Endothelial cell (in vitro differentiated cells): ENCODE measurements around the gene HSDL2. TPM values are rescaled to one million over a fixed set of nuclear protein-coding genes. Genes with fewer than 3 reads are reported as not detected.

Source experiments
- DNase-seq: peaks from one replicate; pipeline ENCODE4 v3.0.0; 2021; ENCODE audit warnings: low spot score
- H3K27ac Mint-ChIP-seq: one replicate; pipeline ENCODE4 v1.8.0; 2021; ENCODE audit warnings: mixed read lengths, inconsistent platforms; ENCODE audit not compliant: unreplicated experiment
- H3K27me3 Mint-ChIP-seq: one replicate; pipeline ENCODE4 v1.8.0; 2021; ENCODE audit warnings: mild to moderate bottlenecking, moderate library complexity, mixed read lengths, inconsistent platforms; ENCODE audit not compliant: unreplicated experiment
- H3K36me3 Mint-ChIP-seq: one replicate; pipeline ENCODE4 v1.8.0; 2021; ENCODE audit warnings: mild to moderate bottlenecking, low read depth, mixed read lengths, inconsistent platforms; ENCODE audit not compliant: unreplicated experiment
- H3K4me1 Mint-ChIP-seq: one replicate; pipeline ENCODE4 v1.8.0; 2021; ENCODE audit warnings: mild to moderate bottlenecking, mixed read lengths, inconsistent platforms; ENCODE audit not compliant: unreplicated experiment
- H3K4me3 Mint-ChIP-seq: one replicate; pipeline ENCODE4 v1.8.0; 2021; ENCODE audit warnings: mild to moderate bottlenecking, mixed read lengths, inconsistent platforms; ENCODE audit not compliant: unreplicated experiment
- H3K9me3 Mint-ChIP-seq: one replicate; pipeline ENCODE4 v1.8.0; 2021; ENCODE audit warnings: mixed read lengths, inconsistent platforms; ENCODE audit not compliant: unreplicated experiment
- CTCF ChIP-seq: fragments of 200-600 bp; sonication (generic); IDR thresholded peaks from one replicate; pipeline ENCODE4 v1.5.0; 2021; ENCODE audit warnings: antibody characterized with exemption; ENCODE audit not compliant: unreplicated experiment
- total RNA-seq: library from RNA; stranded (reverse); fragmentation: NEBNext Ultra II Directional; extraction: Animal tissue kit (Norgen Biotek cat#: 25700); gene quantifications from one replicate; pipeline ENCODE4 v1.2.1, GENCODE V29; 2021; ENCODE audit not compliant: unreplicated experiment

Gene HSDL2
- total RNA-seq, 1 donor from 2014 or later, result 7.9 TPM

- Mint-ChIP-seq H3K4me1 (no peaks in the 10 kb centered on the region), H3K9me3 (no peaks in the 10 kb centered on the region), H3K4me3 (no peak overlapping the region), H3K27me3 (no peaks in the 10 kb centered on the region), H3K36me3 (peaks cover 4% of the 10 kb centered on the region), H3K27ac (no peak overlapping the region)
- no peak for TF ChIP-seq CTCF
- DNase-seq, result no peak
Measured at GRCh38 chr9:112434487-112434886, 54.6 kb downstream of the HSDL2 start.

GRCh38 chr9:112437406-112437805 is 57.5 kb downstream of the HSDL2 start:
- Mint-ChIP-seq H3K9me3 (no peaks in the 10 kb centered on the region), H3K27ac (no peak overlapping the region), H3K4me1 (no peaks in the 10 kb centered on the region), H3K36me3 (peaks cover 4% of the 10 kb centered on the region), H3K27me3 (no peaks in the 10 kb centered on the region), H3K4me3 (no peak overlapping the region)
- TF ChIP-seq CTCF, result no peak
- DNase-seq, result no peak

GRCh38 chr9:112439171-112439570 is 59.3 kb downstream of the HSDL2 start:
- Mint-ChIP-seq H3K9me3 (no peaks in the 10 kb centered on the region), H3K4me1 (no peaks in the 10 kb centered on the region), H3K4me3 (no peak overlapping the region), H3K27me3 (no peaks in the 10 kb centered on the region), H3K36me3 (peaks cover 4% of the 10 kb centered on the region), H3K27ac (no peak overlapping the region)
- no peak for DNase-seq
- no peak for TF ChIP-seq CTCF

- H3K27me3 Mint-ChIP-seq, result no peaks in the 10 kb centered on the region
- no peaks in the 10 kb centered on the region for H3K9me3 Mint-ChIP-seq
- no peak overlapping the region for H3K4me3 Mint-ChIP-seq
- peaks cover 4% of the 10 kb centered on the region for H3K36me3 Mint-ChIP-seq
- H3K27ac Mint-ChIP-seq, result no peak overlapping the region
- TF ChIP-seq CTCF, result no peak
- no peak for DNase-seq
- no peaks in the 10 kb centered on the region for H3K4me1 Mint-ChIP-seq
Measured at GRCh38 chr9:112439825-112440224, 59.9 kb downstream of the HSDL2 start.

- Mint-ChIP-seq H3K4me3 (no peak overlapping the region), H3K27me3 (no peaks in the 10 kb centered on the region), H3K9me3 (no peaks in the 10 kb centered on the region), H3K27ac (no peak overlapping the region), H3K4me1 (no peaks in the 10 kb centered on the region), H3K36me3 (peaks cover 4% of the 10 kb centered on the region)
- DNase-seq, result peak; percentile 9
- no peak for TF ChIP-seq CTCF
Measured at GRCh38 chr9:112443200-112443599, 63.3 kb downstream of the HSDL2 start.
